Mesodermal cell (in vitro differentiated cells): ENCODE measurements around the gene KNTC1.
A peak's percentile ranks its signal among the peaks of the same experiment; 100 is the strongest.
"Not testable (repeated sequence)": the region's sequence is repeated elsewhere in the genome, so short reads cannot be mapped to it uniquely, and the experiment has no call there.

Experiments
- H3K27ac ChIP-seq: 2 replicates; pipeline ENCODE4 v1.7.0; 2013; ENCODE audit warnings: mild to moderate bottlenecking, low read depth, low read length, moderate library complexity; ENCODE audit not compliant: severe bottlenecking
- H3K36me3 ChIP-seq: 2 replicates; pipeline ENCODE4 v1.7.1; 2013; ENCODE audit warnings: mild to moderate bottlenecking, low read length, moderate library complexity; ENCODE audit not compliant: control insufficient read depth, insufficient read depth
- H3K4me1 ChIP-seq: one replicate; pipeline ENCODE4 v1.7.1; 2013; ENCODE audit warnings: mild to moderate bottlenecking, low read length; ENCODE audit not compliant: insufficient read depth, control insufficient read depth, poor library complexity, severe bottlenecking
- H3K4me3 ChIP-seq: 2 replicates; pipeline ENCODE4 v1.7.0; 2013; ENCODE audit warnings: low read length, control low read depth, mild to moderate bottlenecking; ENCODE audit not compliant: insufficient read depth, poor library complexity, severe bottlenecking; ENCODE audit errors: extremely low read depth
- H3K9me3 ChIP-seq: 2 replicates; pipeline ENCODE4 v1.7.1; 2013; ENCODE audit warnings: mild to moderate bottlenecking, low read length, moderate library complexity; ENCODE audit not compliant: control insufficient read depth
- WGBS, 2 experiments: methylation state at CpG; one replicate each; pipeline ENCODE4 v1.1.5; 2013; ENCODE audit warnings: missing lambda C conversion rate in 2 of 2; ENCODE audit not compliant: insufficient coverage in 2 of 2; 5-methylcytosine and 5-hydroxymethylcytosine counted together

The KNTC1 gene

GRCh38 chr12:122513028-122513427 lies 14.0 kb upstream of the KNTC1 start:
- H3K4me1 ChIP-seq, H3K4me3 ChIP-seq, H3K9me3 ChIP-seq, H3K27ac ChIP-seq: not testable (repeated sequence)
- 100% methylated on average over 1 to 2 of the region's 3 CpGs for WGBS, 2 experiments
- peaks cover 91% of the 10 kb centered on the region for H3K36me3 ChIP-seq

GRCh38 chr12:122513660-122514059 lies 13.4 kb upstream of the KNTC1 start:
- Histone ChIP-seq H3K36me3 (peaks cover 90% of the 10 kb centered on the region), H3K9me3 (no peaks in the 10 kb centered on the region), H3K4me3 (no peak overlapping the region), H3K4me1 (no peaks in the 10 kb centered on the region), H3K27ac (no peak overlapping the region)
- 100% methylated on average over 1 to 2 of the region's 4 CpGs for WGBS, 2 experiments

GRCh38 chr12:122515275-122515674 lies 11.8 kb upstream of the KNTC1 start:
- Histone ChIP-seq H3K4me3 (no peak overlapping the region), H3K9me3 (no peaks in the 10 kb centered on the region), H3K27ac (no peak overlapping the region), H3K4me1 (no peaks in the 10 kb centered on the region), H3K36me3 (peaks cover 89% of the 10 kb centered on the region)
- WGBS, 2 experiments, result 100% methylated on average over 1 of the region's 2 CpGs

- no peaks in the 10 kb centered on the region for H3K4me1 ChIP-seq
- H3K36me3 ChIP-seq, result peaks cover 89% of the 10 kb centered on the region
- WGBS, 2 experiments, result 96 to 99% methylated on average over 9 to 10 of the region's 13 CpGs
- H3K4me3 ChIP-seq, result no peak overlapping the region
- no peak overlapping the region for H3K27ac ChIP-seq
- H3K9me3 ChIP-seq, result no peaks in the 10 kb centered on the region
These were observed 10.3 kb upstream of the KNTC1 start for GRCh38 chr12:122516544-122517361.

- H3K36me3 ChIP-seq, result peaks cover 89% of the 10 kb centered on the region
- no peak overlapping the region for H3K4me3 ChIP-seq
- no peaks in the 10 kb centered on the region for H3K9me3 ChIP-seq
- 80 to 100% methylated on average over 1 to 4 of the region's 5 CpGs for WGBS, 2 experiments
- no peak overlapping the region for H3K27ac ChIP-seq
- H3K4me1 ChIP-seq, result no peaks in the 10 kb centered on the region
These were observed 9.2 kb upstream of the KNTC1 start for GRCh38 chr12:122517877-122518276.

GRCh38 chr12:122518908-122519307 lies 8.1 kb upstream of the KNTC1 start:
- H3K36me3 ChIP-seq, result peaks cover 90% of the 10 kb centered on the region
- WGBS, 2 experiments, result no CpG with 5 or more reads among the region's 1 CpG
- no peaks in the 10 kb centered on the region for H3K9me3 ChIP-seq
- peak overlapping the region; percentile 1 for H3K27ac ChIP-seq
- H3K4me3 ChIP-seq, result no peak overlapping the region
- H3K4me1 ChIP-seq, result no peaks in the 10 kb centered on the region

GRCh38 chr12:122519418-122519817 lies 7.6 kb upstream of the KNTC1 start:
- Histone ChIP-seq H3K27ac (no peak overlapping the region), H3K36me3 (peaks cover 90% of the 10 kb centered on the region), H3K4me3 (no peak overlapping the region), H3K4me1 (no peaks in the 10 kb centered on the region), H3K9me3 (no peaks in the 10 kb centered on the region)
- no CpG with 5 or more reads among the region's 1 CpG for WGBS, 2 experiments

GRCh38 chr12:122520676-122521075 lies 6.4 kb upstream of the KNTC1 start:
- Histone ChIP-seq H3K27ac (no peak overlapping the region), H3K9me3 (no peaks in the 10 kb centered on the region), H3K4me1 (no peaks in the 10 kb centered on the region), H3K4me3 (no peak overlapping the region), H3K36me3 (peaks cover 89% of the 10 kb centered on the region)
- WGBS, 2 experiments, result 100% methylated on average over 1 to 3 of the region's 4 CpGs

- peaks cover 65% of the 10 kb centered on the region for H3K36me3 ChIP-seq
- H3K9me3 ChIP-seq, result no peaks in the 10 kb centered on the region
- no peak overlapping the region for H3K27ac ChIP-seq
- 89 to 94% methylated on average over 4 to 5 of the region's 8 CpGs for WGBS, 2 experiments
- peaks cover 4% of the 10 kb centered on the region for H3K4me1 ChIP-seq
- no peak overlapping the region for H3K4me3 ChIP-seq
These were observed 3.8 kb upstream of the KNTC1 start for GRCh38 chr12:122523280-122523679.

GRCh38 chr12:122523846-122524718 lies 3.0 kb upstream of the KNTC1 start:
- Histone ChIP-seq H3K27ac (no peak overlapping the region), H3K36me3 (peaks cover 64% of the 10 kb centered on the region)
- WGBS, 2 experiments, result 84 to 88% methylated on average over 4 to 6 of the region's 8 CpGs

More at GRCh38 chr12:122523846-122524718, 3.0 kb upstream of the KNTC1 start:
- Histone ChIP-seq H3K9me3 (no peaks in the 10 kb centered on the region), H3K4me1 (peaks cover 5% of the 10 kb centered on the region), H3K4me3 (peak overlapping the region; percentile 98)
